ENCODE data around the gene FOXJ3. TPM values are rescaled to one million over a fixed set of nuclear protein-coding genes. Genes with fewer than 3 reads are reported as not detected.

Gene FOXJ3
- polyA plus RNA-seq, 1 donor: 37.8 TPM

DNA sequence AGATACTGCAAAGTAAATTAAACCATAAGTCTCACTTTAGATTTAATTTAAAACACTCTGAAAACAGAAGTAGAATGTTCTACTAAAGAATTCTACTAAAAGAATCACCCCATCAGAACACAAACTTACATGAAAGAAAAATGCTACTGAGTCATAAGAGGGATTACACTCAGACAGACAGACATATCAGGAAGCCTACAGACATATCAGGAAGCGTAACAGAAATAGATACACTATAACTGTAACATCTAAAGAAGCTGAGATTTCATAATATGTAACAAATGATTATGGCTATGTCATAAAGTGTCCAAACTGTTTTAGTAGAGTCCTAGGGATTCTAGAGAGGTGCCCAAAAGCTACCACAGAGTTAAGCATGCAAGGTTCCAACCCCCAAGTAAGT is 23.9 kb downstream of the FOXJ3 start:
- DNase-seq (ENCODE audit: low read depth): no peak

DNA sequence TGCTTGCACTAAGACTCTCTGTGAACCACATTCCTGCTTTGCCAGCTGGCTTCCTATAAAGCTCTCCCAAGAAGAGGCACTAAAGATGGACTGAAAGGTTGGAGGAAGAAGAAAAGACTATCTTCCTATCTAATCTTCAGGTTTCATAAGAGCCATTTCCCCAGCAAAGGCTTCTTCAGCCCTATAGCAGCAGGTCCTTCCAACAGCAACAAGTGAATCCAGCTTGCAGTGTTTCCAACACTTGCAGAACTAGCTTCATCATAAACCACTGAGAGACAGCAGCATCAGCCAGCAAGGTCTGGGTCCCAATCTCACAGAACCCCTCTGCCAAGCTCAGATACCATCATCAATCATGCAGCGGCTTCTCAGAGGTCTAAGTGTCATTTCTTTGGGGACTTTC is 28.1 kb downstream of the FOXJ3 start:
- DNase-seq (ENCODE audit: low read depth): no peak

DNA sequence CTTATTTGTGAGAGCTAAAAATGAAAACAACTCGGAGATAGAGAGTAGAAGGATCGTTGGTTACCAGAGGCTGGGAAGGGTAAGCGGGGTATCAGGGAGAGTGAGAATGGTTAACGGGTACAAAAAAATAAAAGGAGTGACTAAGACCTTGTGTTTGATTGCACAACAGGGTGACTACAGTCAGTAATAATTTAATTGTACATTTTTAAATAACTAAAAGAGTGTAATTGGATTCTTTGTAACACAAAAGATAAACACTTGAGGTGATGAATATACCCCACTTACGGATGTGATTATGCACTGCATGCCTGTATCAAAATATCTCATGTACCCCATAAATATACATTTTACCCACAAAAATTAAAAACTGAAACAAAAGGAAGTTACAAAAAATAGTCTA is 29.4 kb downstream of the FOXJ3 start:
- DNase-seq (ENCODE audit: low read depth): no peak

DNA sequence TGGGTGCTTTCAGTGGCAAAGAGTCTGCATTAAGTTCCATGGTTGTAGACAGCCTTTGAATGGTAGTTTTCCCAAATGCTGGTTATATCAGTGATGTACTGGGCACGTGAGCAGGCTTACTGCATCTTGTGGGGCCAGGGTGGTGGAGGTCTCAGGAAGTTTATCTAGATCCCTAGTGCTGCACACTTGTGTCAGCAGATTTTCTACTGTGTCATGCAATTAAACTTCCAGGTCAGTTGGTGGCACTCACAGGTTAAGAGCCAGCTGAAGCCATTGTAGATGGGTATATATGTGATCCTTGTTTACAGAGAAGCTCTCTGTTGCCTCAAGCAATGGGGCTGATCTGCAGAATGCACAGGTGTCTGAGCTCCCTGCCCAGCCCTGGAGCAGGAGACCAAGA is 33.0 kb downstream of the FOXJ3 start:
- DNase-seq (ENCODE audit: low read depth): no peak

DNA sequence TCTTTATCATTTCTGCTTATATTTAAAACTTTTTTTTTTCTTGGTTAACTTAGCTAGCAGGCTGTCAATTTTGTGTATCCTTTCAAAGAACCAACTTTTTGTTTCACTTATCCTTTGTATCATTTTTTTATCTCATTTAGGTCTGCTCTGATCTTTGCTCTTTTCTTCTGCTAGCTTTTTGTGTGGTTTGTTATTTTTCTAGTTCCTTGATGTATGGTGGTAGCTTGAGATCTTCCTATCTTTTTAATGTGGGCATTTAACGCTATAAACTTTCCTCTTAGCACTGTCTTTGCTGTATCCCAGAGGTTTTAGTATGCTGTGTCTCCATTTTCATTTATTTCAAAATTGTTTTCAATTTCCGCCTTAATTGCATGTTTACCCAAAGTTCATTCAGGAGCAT is 36.5 kb downstream of the FOXJ3 start:
- DNase-seq (ENCODE audit: low read depth): no peak

DNA sequence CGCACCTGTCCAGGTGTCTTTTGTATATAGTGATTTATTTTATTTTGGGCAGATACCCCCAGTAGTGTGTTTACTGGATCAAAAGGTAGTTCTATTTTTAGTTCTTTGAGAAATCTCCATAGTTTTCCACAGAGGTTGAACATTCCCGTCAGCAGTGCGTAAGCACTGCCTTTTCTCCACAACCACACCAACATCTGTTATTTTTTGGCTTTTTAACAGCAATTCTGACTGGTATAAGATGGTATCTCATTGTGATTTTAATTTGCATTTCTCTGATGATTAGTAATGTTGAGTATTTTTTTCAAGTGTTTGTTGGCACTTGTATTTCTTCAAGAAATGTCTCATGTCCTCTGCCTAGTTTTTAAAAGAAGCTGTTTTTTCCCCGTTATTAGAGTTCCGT is 39.2 kb downstream of the FOXJ3 start:
- no peak for DNase-seq (ENCODE audit: low read depth)

DNA sequence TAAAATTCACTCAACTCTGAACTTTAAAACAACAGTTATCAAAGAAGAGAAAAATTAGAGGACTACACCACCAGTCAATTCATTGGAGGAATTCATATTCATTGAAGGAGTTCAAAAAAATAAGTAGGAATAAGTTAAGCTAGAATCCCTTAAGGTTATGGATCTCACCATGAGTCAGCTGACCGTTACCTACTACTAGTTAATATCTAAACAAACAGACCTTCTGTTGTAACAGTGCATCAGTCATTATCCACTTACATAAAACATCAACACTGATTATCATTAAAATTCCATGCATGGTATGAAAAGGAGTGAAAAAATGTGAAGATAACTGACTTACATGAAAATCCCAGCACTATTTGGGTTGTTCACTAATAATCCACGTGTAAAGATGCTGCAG is 44.9 kb downstream of the FOXJ3 start:
- DNase-seq (ENCODE audit: low read depth): no peak

DNA sequence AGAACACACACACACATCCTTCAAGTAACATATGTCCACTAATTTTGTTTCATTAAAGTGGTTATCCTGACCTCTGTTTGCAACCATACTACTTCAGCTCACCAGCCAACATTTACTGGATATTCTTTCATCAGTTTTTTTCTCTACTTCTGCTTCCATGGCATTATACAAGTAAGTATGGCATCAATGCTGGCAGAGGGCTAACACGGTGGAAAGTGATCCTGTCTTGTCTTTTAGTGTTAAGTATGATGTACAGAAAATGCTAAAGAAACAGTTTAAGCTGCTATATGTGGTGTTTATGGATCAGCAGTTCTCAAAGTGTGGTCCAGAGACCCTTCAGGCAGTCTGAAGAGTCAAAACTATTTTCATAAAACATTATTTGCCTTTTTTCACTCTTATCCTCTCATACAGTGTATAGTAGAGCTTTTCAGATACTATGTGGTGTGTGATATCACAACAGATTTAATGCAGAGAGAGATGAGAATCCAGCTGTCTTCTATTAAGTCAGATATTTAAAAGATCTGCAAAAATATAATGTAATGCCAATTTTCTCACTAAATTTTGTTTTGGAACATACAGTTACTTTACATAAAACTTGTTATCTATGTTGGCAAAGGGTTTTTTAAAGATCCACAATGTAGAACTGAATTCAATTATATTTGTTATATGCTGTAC is 46.6 kb downstream of the FOXJ3 start:
- no peak for DNase-seq (ENCODE audit: low read depth)

DNA sequence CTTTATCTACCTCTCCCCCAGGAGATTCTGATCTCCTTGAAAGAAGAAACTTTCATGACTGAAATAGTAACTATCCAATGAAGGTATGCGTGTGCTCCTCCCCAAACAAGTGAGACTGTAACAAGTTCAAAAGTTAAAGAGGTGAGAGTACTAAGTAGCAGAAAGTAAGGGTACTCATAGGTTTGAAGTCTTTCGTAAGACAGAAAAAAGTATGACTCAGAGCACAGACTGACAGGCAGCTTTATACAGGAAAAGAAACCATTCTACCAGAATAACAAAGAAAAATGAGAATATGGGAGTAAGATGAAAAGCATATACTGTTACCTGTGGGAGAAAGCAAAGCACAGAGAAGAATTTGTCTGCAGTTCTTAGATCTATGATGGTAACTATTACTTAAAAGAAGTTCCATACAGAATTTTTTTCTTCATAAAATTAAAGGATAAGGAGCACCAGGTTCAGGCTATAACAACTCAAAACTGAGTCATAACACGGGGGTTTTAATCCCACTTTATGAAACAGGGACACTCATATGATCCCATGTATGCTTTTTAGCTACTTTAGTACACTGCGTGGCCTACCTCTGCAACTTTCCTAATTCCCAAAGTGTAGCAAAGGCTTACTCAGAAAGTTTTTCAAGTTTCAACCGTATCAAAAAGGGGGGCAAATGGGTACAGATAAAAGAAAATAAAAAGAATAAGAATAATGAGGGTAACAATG is 52.0 kb downstream of the FOXJ3 start:
- DNase-seq (ENCODE audit: low read depth): no peak

DNA sequence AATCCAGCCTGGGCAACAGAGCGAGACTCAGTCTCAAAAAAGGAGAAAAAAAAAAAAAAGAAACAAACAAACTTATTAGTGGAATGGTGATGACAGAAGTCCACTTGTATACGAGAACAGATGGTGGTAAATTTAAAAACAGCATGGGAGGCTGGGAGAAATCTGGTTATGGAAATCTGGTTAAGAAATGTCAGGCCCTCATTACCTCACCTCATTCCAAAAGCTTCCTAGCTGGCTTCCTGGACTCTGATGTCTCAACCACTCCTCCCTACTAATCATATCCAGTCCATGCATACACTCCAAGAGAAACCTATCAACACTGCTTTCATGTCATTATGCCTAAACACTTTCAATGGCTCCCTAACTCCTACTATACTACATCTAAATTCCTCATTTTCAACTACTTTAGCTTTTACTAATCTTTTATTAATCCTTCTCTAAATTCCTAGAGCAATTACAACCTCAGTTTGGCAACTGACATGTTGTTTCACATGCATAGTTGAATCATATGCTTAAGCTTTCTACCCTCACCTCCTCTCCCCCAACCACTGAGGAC is 52.9 kb downstream of the FOXJ3 start:
- DNase-seq (ENCODE audit: low read depth): no peak

DNA sequence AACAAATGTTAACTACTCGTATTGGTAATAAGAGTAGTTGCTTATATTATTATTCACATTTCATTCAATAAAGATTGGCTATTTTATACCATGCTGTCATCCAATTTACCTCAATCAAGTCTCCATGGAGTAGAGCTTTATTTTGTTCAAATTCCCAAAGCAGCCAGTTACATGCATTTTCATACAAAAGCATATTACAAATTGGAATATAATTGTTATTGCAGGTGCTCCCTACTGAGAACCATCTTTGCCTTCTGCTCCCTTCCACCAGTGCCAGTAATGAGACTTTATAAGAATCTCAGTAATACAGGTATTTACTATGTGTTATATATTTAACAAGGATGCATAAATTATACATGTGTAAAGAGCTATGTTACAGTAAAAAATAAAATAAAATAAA is 54.2 kb downstream of the FOXJ3 start:
- DNase-seq (ENCODE audit: low read depth): no peak

DNA sequence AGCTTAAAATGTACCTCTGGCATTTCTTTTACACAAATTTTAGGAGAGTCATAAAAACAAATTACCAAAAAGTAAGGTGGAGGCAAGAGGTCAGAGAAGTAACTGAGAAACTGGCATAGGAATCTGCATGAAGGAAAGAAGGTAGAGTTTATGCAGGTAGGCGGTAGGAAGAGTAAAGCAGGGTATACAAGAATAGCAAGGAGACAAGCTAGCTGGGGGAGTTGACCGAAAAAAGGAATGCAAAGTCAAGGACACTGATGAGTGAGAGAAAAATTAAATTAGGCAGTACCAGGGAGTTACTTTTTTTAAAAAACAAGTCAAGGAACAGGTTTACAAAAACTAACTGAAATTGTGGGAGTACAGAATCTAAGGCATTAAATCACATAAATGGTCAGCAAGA is 56.0 kb downstream of the FOXJ3 start:
- no peak for DNase-seq (ENCODE audit: low read depth)

DNA sequence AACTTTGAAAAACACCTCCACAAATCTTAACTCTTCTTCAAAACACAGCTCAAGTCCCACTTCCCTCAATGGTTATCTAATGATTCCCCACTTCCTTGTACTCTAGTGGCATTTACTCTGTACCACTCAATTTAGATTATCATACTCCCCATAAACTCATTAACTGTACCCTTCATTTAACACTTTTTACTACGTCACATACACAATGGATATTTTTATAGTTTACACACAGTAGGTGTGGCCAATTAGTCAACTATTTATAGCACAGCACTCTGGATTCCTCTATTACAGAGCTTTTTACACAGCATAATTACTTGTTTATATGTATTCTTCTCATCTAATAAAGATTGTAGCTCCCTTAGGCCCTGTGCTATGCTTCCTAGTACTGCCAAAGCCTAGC is 62.1 kb downstream of the FOXJ3 start:
- DNase-seq (ENCODE audit: low read depth): no peak

DNA sequence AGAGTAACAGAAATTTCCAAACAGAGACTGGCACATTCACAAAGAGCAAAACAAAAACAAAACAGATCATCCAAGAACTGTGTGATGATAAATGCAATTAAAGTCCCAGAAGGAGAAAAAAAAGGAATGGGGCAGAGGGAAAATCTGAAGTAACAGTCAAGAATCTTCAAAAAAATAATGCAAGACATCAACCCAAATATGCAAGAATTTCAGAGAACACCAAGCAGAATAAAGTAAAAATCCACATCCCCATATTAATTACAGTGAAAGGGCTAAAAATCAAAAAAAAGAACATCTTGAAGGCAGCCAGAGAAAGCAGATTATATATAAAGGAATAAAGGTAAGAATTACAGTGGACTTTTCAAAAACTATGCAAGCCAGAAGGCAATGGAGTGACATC is 67.1 kb downstream of the FOXJ3 start:
- no peak for DNase-seq (ENCODE audit: low read depth)

DNA sequence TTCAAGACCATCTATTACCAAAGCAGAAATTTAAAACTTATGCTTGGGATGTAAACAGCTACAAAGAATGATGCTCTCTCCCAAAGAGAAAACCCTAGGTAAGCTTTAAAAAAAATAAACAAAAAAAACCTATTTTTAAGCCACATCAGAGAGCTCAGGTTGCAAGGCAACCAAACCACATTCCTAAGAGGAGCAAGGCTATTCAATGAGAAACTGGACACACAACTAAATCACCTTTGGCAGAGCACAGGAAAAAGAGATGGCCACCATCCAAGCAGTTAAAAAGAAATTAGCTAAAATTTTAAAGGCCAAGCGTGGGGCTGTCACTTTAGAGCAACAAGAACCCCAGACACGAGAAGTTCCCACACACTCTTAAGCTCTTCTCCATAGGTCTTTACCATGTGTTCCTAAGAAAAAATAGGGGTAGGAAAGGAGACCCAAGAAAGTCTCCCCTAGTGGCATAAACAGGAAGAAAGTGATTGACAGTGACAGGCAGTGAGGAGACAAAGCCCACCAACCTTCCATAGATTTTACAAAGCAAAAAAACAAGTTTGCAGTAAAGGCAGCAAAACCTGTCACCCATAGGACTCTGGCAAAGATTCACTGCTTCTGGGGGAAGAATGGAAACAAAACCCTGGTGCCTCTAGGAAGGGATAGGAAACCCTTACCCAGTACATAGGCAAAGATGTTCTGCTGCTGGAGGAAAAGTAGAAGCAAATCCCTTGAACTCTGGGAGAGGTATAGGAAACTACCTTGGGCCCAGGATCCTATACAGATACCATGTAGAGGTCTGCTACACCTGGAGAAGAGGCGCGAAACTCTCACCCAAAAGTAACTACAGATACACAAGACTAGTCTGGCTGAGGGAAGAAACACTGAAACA is 68.5 kb downstream of the FOXJ3 start:
- DNase-seq (ENCODE audit: low read depth): no peak

DNA sequence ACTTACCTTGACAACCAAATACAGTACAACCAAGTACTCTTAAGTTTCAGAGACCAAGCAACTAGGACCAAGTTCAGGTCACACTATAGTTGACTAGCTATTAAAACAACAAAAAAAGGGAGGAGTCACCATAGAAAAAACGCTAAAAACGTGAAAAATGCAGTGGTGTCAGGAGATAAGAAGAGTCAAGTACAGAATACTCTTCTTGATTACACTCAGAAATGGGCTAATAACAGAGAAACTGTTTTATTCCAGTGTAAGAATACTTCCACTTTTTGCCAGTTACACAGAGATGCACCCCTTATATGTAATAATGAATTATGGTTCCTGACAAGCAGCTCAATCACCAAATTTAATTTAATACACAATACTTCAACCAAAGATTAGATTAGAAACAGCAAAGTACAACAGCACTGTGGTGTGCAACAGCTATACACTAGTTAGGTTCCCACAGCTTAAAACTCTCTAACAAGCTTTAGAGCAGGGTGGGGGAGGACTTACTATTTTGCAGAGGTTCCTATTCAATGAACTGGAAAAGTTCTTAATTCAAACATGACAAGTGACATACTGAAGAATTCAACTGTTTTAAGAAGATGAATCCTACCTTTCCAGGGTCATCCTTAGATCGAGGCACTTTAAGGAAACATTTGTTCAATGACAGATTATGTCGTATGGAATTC is 70.4 kb downstream of the FOXJ3 start:
- no peak for DNase-seq (ENCODE audit: low read depth)

DNA sequence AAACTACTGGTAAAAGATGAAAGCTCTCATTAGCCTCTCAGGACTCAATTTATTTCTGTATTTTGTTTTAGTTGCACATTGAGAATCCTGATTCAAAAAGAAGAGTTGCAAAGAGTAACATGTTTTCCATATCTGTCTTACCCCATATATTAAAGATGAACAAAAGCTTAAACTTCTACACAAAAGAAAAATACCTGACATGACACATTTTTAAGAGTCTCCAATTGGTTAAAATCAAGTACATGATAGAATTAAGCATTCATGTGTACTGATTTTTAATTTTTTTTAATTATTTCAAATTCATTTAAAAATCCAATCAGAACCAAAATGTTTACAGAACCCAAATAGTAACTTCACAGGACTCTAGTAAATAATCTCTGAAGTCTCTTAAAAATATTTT is 72.0 kb downstream of the FOXJ3 start:
- DNase-seq (ENCODE audit: low read depth): no peak

DNA sequence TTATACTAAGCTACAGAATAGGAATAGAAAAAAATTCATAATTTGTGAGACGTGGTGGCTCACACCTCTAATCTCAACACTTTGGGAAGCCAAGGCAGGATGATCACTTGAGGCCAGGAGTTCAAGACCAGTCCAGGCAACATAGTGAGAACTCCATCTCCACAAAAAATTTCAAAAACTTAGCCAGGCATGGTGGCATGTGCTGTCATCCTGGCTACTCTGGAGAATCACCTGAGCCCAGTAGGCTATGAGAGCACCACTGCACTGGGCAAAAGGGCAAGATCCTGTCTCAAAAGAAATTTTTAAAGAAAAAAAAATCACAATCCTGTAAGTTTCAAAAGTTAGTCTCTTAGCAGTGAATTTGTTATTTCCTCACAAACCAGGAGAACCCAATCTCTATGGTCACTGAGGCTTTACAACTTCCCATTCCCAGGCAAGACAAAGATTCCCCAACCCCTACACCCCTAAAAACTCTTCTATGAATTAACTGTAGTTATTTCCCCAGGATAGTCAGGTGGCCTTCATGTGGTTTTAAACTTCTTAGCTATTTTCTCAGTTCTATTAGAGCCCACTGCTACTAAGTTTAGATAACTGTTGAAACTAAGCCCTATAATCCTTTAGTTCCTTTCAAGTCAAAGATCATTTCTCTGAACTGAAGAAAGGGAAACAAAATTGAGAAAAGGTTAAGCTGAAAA is 74.5 kb downstream of the FOXJ3 start:
- DNase-seq (ENCODE audit: low read depth): no peak

DNA sequence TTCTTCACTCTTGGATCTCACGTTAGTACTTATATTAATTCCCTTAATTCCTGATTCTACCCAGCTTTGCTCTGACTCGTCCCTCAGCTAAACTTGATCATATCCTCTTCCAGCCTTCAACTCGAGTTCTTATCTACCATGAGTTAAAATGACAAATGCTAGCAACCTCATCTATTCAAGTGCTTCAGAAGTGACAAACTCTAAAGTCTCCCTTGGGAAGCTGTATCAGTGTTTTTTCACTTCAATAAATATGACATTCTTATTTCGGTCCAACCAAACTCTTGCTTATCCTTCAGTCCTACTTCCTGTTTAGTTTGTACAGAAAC is 75.3 kb downstream of the FOXJ3 start:
- DNase-seq (ENCODE audit: low read depth): no peak

DNA sequence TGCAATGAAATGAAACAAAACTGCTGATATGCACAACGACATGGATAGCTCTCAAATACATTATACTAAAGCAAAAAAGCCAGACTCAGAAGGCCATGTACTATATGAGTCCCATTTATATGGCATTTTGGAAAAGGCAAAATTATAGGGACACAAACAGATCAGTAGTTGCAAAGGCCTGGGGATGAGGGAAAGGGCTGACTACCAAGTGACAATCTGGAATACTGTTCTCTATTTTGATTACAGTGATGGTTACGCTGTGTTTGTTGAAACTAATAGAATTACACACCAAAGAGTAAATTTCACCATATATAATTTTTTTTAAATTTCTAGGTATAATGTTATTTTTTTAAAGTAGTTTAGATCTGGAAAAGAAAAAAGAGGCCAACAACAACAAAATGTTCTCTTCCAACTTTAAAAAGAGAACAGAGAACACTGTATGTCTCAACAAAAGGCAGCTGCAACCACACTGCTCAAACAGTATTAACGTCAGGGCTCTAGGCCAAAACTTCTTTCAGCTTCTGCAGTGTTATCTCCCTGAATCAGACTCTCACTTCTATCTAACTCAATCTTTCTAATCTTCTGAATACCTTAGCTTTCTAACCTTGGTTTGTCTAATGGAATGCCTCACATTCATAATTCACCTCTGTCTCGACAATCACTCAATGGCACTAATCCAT is 75.8 kb downstream of the FOXJ3 start:
- DNase-seq (ENCODE audit: low read depth): peak; percentile 39

DNA sequence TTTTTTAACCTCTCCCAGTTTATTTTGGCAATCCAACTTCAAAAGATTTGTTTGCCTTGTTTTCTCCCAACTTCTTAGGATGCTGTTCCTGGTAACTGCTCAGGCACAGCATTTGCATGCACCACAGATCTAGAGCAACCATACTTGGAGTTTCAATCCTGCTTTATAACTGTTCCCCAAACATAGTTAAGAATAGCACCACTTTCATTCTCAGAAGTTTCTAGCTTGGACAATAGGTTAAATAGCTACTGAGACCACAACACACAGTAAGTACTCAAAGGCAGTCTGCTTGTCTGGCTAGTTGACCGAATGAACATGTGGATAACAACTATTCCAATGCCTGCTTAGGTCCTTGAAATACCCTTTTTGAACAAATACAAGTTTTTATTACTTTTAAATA is 76.8 kb downstream of the FOXJ3 start:
- no peak for DNase-seq (ENCODE audit: low read depth)
